ENCODE measurements around the gene IP6K1.
"Not testable (repeated sequence)": the region's sequence is repeated elsewhere in the genome, so short reads cannot be mapped to it uniquely, and the experiment has no call there.

Gene IP6K1

DNA sequence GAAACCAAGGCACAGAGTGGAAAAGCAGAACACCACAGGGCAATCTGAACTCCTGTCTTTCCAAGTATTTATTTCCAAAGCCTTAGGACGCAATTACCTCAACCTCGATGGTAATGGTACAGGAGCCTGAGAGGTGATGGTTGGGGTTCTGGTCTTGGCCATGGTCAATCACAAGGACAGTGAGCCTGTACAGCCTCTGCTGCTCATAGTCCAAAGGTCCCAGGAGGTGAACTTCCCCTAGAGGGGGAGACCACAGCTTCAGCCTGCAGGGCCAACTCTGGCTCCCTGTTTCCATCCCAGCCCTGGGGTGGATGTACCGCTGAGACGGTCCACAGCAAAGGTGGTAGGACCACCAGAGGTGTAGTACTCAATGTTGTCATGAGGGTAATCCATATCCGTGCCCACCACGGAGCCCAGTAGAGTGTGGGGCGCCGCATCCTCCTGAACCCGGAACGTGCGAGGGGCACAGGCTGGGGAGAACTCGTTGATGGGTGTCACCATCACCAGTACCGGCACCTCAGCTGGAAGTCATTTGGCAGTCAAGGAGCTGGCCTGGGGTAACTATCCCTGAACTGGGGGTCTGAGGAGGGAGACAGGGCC, 7.2 kb upstream of the IP6K1 start:
- no peak for DNase-seq

DNA sequence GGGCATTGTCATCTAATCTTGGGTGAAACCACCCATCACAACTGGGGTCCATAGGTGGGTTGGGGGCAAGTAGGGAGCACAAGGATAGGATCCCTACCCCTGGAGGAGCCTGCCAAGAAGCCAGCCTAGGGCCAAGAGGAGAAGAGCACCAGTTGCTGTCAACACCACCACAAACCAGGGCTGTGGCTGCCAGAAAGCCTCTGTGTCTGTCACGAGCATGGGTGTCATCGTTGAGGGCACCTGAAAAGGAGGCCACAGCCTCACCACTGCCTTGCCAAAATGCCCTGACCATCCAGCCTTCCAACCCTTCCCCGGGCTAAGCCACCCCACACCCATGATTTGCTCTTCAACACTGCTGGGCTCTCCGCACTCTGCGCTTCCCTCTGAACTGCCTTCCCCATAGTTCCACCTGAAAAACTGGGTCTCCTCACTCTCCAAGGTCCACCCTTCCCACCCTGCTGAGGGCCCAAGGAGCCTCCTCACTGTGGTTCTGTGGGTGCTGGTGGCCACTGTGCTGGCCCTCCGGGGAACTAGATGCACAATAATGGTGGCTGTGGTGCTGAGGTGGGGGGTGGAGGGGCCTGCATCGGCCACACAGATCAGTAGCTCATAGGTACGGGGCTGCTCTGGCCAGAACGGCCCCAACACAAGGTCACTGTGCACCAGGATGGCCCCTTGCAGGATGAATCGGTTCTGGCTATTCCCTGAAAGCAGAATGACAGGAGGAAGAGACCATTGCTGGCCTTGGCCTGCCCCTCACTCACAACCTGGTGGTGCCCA, 6.2 kb upstream of the IP6K1 start:
- no peak for DNase-seq

- no peak for DNase-seq
Observed at GRCh38 chr3:49791571-49791970, 5.2 kb upstream of the IP6K1 start.

DNA sequence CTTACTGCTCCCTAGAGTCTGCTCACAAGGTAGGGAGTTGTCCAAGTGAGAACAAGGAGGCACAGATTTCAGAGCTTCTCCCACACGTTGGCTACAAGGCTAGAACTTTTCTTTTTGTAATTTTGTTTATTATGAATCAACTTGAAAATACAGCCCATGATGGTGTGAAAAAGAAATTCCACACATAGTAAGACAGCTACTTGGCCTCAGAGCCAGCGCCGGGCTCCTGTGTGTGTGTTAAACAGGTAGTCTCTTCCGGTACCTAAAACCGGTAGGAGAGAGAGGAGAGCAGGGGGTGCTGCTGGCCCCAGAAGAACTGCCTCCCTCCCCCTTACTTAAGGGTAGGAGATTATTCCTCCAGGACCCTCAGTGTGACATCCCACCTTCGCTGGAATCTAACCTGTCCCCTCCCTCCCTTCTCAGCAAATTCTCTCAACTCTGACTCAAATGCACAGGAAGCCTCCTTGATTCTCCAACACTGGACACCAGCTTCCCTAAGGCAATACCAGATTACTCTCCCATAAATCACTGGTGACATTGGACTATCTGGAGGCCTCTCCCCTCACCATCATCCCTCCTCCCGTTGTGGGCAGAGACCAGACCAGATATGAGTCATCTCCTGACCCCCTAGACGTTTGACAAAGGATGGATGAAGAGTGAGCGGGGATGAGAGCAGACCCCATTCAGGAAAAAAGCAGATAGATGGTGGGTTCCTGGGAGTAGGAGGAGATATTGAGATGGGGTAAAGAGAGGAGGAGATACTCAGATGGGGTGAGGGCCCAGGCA, 4.5 kb upstream of the IP6K1 start:
- DNase-seq, result no peak

DNA sequence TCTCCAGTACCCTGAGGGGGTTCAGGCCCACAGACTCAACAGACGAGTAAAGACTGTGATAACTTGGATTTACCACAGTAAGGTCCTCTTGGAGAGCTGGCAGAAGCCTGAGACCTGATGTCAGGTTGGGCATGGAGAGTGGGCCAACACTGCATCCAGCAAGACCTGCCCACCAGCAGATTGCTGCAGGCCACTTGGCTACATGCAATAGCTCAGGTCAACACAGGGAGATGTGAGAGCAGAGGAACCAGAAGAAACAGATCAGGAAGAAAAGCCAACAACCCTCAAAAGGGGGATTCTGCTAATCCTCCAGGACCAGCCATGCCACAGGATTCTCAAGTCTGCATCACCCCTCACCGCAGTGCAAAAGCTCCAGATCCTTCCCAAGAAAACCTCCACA, 1.7 kb upstream of the IP6K1 start:
- DNase-seq, result no peak

GRCh38 chr3:49787536-49787935, 1.2 kb upstream of the IP6K1 start:
- DNase-seq, result no peak

GRCh38 chr3:49787182-49787464, 781 bp upstream of the IP6K1 start:
- no peak for DNase-seq

- DNase-seq, result no peak
Observed at GRCh38 chr3:49785565-49786356, 581 bp downstream of the IP6K1 start.

GRCh38 chr3:49782277-49782676, 4.1 kb downstream of the IP6K1 start:
- not testable (repeated sequence) for DNase-seq

- no peak for DNase-seq
Observed at GRCh38 chr3:49781415-49782199, 4.7 kb downstream of the IP6K1 start.

GRCh38 chr3:49780975-49781365, 5.4 kb downstream of the IP6K1 start:
- DNase-seq, result not testable (repeated sequence)

DNA sequence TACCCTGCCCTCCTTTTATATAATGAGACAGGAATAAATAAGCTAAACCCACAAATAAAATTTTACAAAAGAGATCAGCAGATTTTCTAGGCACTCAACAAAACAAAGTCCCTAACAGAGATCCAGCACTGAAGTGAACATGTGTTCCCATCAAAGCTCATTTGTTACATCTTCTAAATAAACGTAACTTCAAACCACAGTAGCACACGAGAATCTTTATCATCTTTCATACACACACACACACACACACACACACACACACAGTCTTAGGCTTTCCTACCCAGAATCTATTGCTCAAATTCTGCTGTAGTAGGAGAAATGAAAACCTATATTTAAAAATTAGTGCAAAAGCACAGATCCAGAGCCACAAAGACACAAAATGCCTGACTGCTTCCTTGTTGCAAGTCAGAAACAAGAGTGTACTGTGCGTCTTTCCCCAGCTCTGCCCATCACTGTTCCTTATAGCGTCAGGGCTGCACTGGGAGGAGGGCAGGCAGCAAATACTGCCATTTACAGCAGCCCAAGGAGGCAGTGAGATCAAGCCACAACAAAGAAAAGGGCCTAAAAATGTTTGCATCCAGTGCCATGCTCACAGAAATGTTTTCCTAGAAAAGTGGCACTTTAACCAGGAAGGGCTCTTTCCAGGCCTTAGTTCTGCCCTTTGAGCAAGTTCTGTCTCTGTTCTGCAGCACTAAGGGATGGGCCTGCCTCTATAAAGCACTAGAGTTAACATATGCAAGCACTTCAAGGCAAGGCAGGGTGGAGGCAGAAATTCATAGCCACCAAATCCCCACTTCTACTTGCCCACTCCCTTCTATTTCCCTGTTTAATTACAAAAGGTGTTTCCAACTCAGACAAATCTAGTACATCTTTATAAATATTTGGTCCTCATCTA, 6.0 kb downstream of the IP6K1 start:
- DNase-seq, result no peak

- no peak for DNase-seq
Observed at GRCh38 chr3:49779358-49780079, 6.8 kb downstream of the IP6K1 start.

- not testable (repeated sequence) for DNase-seq
Observed at GRCh38 chr3:49776101-49776500, 10.2 kb downstream of the IP6K1 start.

DNA sequence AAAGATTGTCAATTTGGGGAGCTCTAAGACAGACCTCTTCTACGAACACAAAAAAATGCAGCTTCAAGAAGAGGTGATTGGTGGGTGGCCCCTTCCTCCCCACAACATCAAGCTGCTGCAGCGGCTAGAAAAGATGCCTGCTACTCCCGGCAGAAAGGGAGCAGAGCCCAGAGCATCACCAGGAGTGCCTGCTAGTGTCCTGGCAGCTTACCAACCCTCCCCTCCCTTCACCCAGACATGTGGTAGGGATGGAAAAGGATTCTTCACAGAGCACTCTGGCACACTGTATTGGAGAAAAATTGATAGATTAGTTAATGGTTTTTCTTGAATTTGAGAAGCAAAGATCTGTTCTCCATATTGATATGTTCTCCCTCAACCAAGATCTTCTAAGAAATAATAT, 10.8 kb downstream of the IP6K1 start:
- DNase-seq, result no peak

DNA sequence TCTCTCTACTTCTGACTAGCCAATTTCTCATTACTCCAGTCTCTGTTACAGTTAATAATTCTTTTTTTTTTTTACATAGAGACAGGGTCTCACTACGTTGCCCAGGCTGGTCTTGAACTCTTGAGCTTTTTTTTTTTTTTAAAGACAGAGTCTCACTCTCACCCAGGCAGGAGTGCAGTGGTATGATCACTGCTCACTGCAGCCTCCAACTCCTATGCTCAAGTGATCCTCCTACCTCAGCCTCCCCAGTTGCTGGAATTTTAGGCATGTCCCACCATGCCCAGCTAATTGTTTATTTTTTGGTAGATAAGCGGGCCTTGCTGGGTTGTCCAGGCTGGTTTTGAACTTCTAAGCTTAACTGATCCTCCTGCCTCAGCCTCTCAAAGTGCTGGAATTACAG, 13.6 kb downstream of the IP6K1 start:
- DNase-seq, result no peak

DNA sequence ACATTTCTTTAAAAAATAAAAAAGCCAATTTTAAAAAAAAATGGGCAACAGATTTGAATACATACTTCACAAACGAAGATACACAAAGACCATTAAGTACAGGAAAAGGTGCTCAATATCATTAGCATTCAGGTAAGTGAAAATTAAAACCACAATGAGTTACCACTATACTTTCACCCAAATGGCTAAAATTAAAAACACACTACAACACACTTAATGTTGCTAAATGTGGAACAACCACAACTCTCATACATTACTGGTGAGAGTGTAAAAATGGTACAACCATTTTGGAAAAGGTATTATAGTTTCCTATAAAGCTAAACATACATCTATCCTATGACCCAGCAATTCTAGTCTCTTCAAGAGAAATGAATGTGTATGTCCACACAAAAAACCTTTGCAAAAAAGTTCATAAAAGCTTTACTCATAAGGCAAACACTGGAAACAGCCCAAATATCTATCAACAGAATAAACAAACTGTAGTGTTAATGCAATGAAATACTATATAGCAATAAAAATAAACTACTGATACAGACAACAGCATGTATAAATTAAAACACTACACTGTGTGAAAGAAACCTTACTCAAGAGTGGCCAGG, 14.9 kb downstream of the IP6K1 start:
- DNase-seq, result no peak

GRCh38 chr3:49769926-49770325, 16.4 kb downstream of the IP6K1 start:
- no peak for DNase-seq

- DNase-seq, result no peak
Observed at GRCh38 chr3:49769286-49769915, 16.9 kb downstream of the IP6K1 start.

DNA sequence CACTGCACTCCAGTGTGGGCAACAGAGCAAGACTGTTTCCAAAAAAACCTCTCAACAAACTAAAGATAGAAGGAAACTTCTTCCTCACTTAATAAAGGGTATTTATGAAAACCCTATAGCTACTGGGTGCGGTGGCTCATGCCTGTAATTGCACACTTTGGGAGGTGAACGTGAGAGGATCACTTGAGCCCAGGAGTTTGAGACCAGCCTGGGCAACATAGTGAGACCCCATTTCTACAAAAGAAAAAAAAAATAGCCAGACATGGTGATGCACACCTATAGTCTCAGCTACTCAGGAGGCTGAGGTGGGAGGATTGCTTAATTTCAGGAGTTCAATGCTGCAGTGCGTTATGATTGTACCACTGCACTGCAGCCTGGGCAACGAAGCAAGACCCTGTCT, 22.4 kb downstream of the IP6K1 start:
- DNase-seq, result no peak
